ENCODE measurements around the gene RNU4-1. TPM values are rescaled to one million over a fixed set of nuclear protein-coding genes. Genes with fewer than 3 reads are reported as not detected.

RNU4-1 gene
- polyA plus RNA-seq, 1 donor from 2014 or later: not detected

DNA sequence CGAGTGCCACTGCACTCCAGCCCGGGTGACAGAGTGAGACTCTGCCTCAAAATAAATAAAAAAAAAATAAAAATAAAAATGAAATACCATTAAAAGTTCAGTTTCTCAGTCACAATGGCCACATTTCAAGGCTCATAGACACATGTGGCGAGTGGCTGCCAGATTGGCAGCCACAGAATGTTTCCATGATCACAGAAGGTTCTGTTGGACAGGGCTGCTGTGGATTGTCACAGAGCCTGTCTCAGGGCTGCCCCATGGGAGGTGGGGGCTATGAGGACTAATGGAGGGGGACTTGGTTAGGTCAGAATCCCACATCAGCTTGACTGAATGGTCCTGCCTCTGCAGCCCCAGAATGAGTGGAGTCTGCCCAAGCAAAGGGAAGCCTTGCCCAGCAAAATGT is 38.4 kb upstream of the RNU4-1 start:
- Histone ChIP-seq H3K9ac (ENCODE audit: low read length) (no peak overlapping the region), H4K20me1 (ENCODE audit: insufficient read depth) (no peaks in the 10 kb centered on the region), H3K79me2 (replicated peaks; ENCODE audit: insufficient read depth, low read length) (no peaks in the 10 kb centered on the region), H3K27ac (ENCODE audit: low read length) (no peak overlapping the region), H3K4me3 (ENCODE audit: low read length) (no peak overlapping the region), H3K4me2 (ENCODE audit: low read length) (no peak overlapping the region), H3K9me3 (ENCODE audit: low read length) (no peaks in the 10 kb centered on the region), H3F3A (ENCODE audit: insufficient read depth, low read length, poor library complexity, severe bottlenecking) (no peaks in the 10 kb centered on the region), H2AFZ (ENCODE audit: low read depth, low read length) (no peak overlapping the region), H3K27me3 (ENCODE audit: insufficient read depth, low read depth, low read length) (no peaks in the 10 kb centered on the region), H3K9me2 (ENCODE audit: insufficient read depth, low read length) (no peaks in the 10 kb centered on the region), H3K36me3 (ENCODE audit: insufficient read depth, low read length) (no peaks in the 10 kb centered on the region)
- TF ChIP-seq, protein P1, sequence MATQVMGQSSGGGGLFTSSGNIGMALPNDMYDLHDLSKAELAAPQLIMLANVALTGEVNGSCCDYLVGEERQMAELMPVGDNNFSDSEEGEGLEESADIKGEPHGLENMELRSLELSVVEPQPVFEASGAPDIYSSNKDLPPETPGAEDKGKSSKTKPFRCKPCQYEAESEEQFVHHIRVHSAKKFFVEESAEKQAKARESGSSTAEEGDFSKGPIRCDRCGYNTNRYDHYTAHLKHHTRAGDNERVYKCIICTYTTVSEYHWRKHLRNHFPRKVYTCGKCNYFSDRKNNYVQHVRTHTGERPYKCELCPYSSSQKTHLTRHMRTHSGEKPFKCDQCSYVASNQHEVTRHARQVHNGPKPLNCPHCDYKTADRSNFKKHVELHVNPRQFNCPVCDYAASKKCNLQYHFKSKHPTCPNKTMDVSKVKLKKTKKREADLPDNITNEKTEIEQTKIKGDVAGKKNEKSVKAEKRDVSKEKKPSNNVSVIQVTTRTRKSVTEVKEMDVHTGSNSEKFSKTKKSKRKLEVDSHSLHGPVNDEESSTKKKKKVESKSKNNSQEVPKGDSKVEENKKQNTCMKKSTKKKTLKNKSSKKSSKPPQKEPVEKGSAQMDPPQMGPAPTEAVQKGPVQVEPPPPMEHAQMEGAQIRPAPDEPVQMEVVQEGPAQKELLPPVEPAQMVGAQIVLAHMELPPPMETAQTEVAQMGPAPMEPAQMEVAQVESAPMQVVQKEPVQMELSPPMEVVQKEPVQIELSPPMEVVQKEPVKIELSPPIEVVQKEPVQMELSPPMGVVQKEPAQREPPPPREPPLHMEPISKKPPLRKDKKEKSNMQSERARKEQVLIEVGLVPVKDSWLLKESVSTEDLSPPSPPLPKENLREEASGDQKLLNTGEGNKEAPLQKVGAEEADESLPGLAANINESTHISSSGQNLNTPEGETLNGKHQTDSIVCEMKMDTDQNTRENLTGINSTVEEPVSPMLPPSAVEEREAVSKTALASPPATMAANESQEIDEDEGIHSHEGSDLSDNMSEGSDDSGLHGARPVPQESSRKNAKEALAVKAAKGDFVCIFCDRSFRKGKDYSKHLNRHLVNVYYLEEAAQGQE (IDR thresholded peaks at IDR 0.05; ENCODE audit: borderline replicate concordance): no peak
- TF ChIP-seq, protein P2, sequence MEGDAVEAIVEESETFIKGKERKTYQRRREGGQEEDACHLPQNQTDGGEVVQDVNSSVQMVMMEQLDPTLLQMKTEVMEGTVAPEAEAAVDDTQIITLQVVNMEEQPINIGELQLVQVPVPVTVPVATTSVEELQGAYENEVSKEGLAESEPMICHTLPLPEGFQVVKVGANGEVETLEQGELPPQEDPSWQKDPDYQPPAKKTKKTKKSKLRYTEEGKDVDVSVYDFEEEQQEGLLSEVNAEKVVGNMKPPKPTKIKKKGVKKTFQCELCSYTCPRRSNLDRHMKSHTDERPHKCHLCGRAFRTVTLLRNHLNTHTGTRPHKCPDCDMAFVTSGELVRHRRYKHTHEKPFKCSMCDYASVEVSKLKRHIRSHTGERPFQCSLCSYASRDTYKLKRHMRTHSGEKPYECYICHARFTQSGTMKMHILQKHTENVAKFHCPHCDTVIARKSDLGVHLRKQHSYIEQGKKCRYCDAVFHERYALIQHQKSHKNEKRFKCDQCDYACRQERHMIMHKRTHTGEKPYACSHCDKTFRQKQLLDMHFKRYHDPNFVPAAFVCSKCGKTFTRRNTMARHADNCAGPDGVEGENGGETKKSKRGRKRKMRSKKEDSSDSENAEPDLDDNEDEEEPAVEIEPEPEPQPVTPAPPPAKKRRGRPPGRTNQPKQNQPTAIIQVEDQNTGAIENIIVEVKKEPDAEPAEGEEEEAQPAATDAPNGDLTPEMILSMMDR (IDR thresholded peaks at IDR 0.05; ENCODE audit: poor library complexity, severe bottlenecking): no peak
- TF ChIP-seq EP300 (conservative IDR thresholded peaks at IDR 0.05; ENCODE audit: poor library complexity, severe bottlenecking) (no peak), RAD21 (conservative IDR thresholded peaks at IDR 0.05) (no peak), TAF1 (IDR thresholded peaks at IDR 0.05; ENCODE audit: low read depth) (no peak), EZH2 (IDR thresholded peaks at IDR 0.05; ENCODE audit: borderline replicate concordance, insufficient read depth, low read length, poor library complexity, severe bottlenecking) (no peak), POLR2AphosphoS5 (IDR thresholded peaks at IDR 0.05) (no peak), MXI1 (conservative IDR thresholded peaks at IDR 0.05; ENCODE audit: poor library complexity, severe bottlenecking) (no peak), SMC3 (conservative IDR thresholded peaks at IDR 0.05; ENCODE audit: poor library complexity) (no peak)

DNA sequence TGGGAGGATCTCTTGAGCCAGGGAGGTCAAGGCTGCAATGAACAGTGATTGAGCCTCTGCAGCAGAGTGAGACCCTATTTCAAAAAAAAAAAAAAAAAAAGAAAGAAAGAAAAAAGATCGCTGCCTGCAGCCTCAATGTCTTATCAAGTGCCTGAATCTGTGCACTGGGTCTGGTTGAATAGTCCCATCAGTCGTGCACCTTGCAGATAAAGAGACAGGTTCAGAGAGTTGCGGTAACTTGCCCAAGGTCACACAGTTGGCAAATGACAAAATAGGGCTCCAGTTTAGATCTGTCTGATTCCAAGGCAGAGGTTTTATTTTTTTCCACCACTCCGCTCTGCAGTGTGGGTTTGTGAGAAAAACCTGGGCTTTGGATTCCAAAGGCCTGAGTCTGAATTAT is 35.2 kb upstream of the RNU4-1 start:
- H4K20me1 ChIP-seq (ENCODE audit: insufficient read depth): no peaks in the 10 kb centered on the region
- H3K9me3 ChIP-seq (ENCODE audit: low read length): no peaks in the 10 kb centered on the region
- H3K27ac ChIP-seq (ENCODE audit: low read length): no peak overlapping the region
- no peak overlapping the region for H3K4me3 ChIP-seq (ENCODE audit: low read length)
- no peaks in the 10 kb centered on the region for H3K27me3 ChIP-seq (ENCODE audit: insufficient read depth, low read depth, low read length)
- no peak overlapping the region for H3K9ac ChIP-seq (ENCODE audit: low read length)
- no peaks in the 10 kb centered on the region for H3K79me2 ChIP-seq (replicated peaks; ENCODE audit: insufficient read depth, low read length)
- no peak overlapping the region for H3K4me2 ChIP-seq (ENCODE audit: low read length)
- no peaks in the 10 kb centered on the region for H3K9me2 ChIP-seq (ENCODE audit: insufficient read depth, low read length)
- H3K36me3 ChIP-seq (ENCODE audit: insufficient read depth, low read length): no peaks in the 10 kb centered on the region
- H2AFZ ChIP-seq (ENCODE audit: low read depth, low read length): no peak overlapping the region
- TF ChIP-seq, protein P2 (IDR thresholded peaks at IDR 0.05; ENCODE audit: poor library complexity, severe bottlenecking): no peak
- TF ChIP-seq, protein P1 (IDR thresholded peaks at IDR 0.05; ENCODE audit: borderline replicate concordance): no peak
- TF ChIP-seq POLR2AphosphoS5 (IDR thresholded peaks at IDR 0.05) (no peak), TAF1 (IDR thresholded peaks at IDR 0.05; ENCODE audit: low read depth) (no peak), EZH2 (IDR thresholded peaks at IDR 0.05; ENCODE audit: borderline replicate concordance, insufficient read depth, low read length, poor library complexity, severe bottlenecking) (no peak), RAD21 (conservative IDR thresholded peaks at IDR 0.05) (no peak), SMC3 (conservative IDR thresholded peaks at IDR 0.05; ENCODE audit: poor library complexity) (no peak), EP300 (conservative IDR thresholded peaks at IDR 0.05; ENCODE audit: poor library complexity, severe bottlenecking) (no peak), MXI1 (conservative IDR thresholded peaks at IDR 0.05; ENCODE audit: poor library complexity, severe bottlenecking) (no peak)
- H3F3A ChIP-seq (ENCODE audit: insufficient read depth, low read length, poor library complexity, severe bottlenecking): no peaks in the 10 kb centered on the region

Data from neural cell (in vitro differentiated cells).